A673 (cell line): ENCODE data around the gene NMT1. TPM values are rescaled to one million over a fixed set of nuclear protein-coding genes. Genes with fewer than 3 reads are reported as not detected.

Experiments
- BruUV-seq: library from RNA; stranded (reverse); fragments of 400-500 nt; replicated peaks from 2 replicates; lab custom pipeline; 2021; lab: Mats Ljungman, UMichigan
- CTCF ChIA-PET: fragments of 300-600 bp; sonication (Branson Sonifier 250); formaldehyde crosslinking; loops from one replicate; lab custom pipeline; 2022; ENCODE audit warnings: antibody characterized with exemption; lab: Charles Lee
- POLR2A ChIA-PET: fragments of 300-600 bp; sonication (Branson Sonifier 250); formaldehyde crosslinking; loops from one replicate; lab custom pipeline; 2022; ENCODE audit warnings: antibody characterized with exemption; ENCODE audit not compliant: low non-redundant PET; lab: Charles Lee
- DNase-seq: peaks from one replicate; pipeline ENCODE4 v3.0.0-alpha.2; 2015; ENCODE audit warnings: low spot score
- H3K27ac ChIP-seq: fragments of 200-600 bp; sonication (generic); 2 replicates; pipeline ENCODE4 v1.5.1; 2016; ENCODE audit warnings: mixed run types, low read depth, mild to moderate bottlenecking, mixed read lengths, antibody characterized with exemption, low read length; ENCODE audit not compliant: poor library complexity, severe bottlenecking
- H3K27me3 ChIP-seq: fragments of 200-600 bp; sonication (generic); replicated peaks from 2 replicates; pipeline ENCODE4 v1.6.1; 2017; ENCODE audit warnings: mixed run types, low read depth, mild to moderate bottlenecking, mixed read lengths, antibody characterized with exemption, low read length; ENCODE audit not compliant: insufficient read depth, poor library complexity
- H3K36me3 ChIP-seq: fragments of 200-600 bp; sonication (generic); 2 replicates; pipeline ENCODE4 v1.6.1; 2016; ENCODE audit warnings: mixed run types, mild to moderate bottlenecking, mixed read lengths, antibody characterized with exemption, low read length; ENCODE audit not compliant: insufficient read depth, poor library complexity, severe bottlenecking
- H3K4me1 ChIP-seq: fragments of 200-600 bp; sonication (generic); 2 replicates; pipeline ENCODE4 v1.6.1; 2017; ENCODE audit warnings: mixed run types, mild to moderate bottlenecking, mixed read lengths, antibody characterized with exemption, low read length; ENCODE audit not compliant: insufficient read depth, poor library complexity, severe bottlenecking
- H3K4me3 ChIP-seq: fragments of 200-600 bp; sonication (generic); 2 replicates; pipeline ENCODE4 v1.5.1; 2016; ENCODE audit warnings: low read depth, mixed run types, mild to moderate bottlenecking, mixed read lengths, low read length; ENCODE audit not compliant: poor library complexity, severe bottlenecking
- H3K9me3 ChIP-seq: fragments of 200-600 bp; sonication (generic); 2 replicates; pipeline ENCODE4 v1.6.1; 2016; ENCODE audit warnings: mixed run types, low read depth, mild to moderate bottlenecking, mixed read lengths, antibody characterized with exemption, low read length; ENCODE audit not compliant: poor library complexity, severe bottlenecking
- EZH2 ChIP-seq: fragments of 200-600 bp; sonication (generic); IDR thresholded peaks from 2 replicates; pipeline ENCODE4 v1.6.1; 2017; ENCODE audit warnings: borderline replicate concordance, low read depth, mild to moderate bottlenecking, mixed read lengths, antibody characterized with exemption, low read length; ENCODE audit not compliant: poor library complexity, severe bottlenecking
- intact Hi-C: fragments of 100-400 bp; cut with micrococcal nuclease; formaldehyde crosslinking; loops from one replicate; pipeline ENCODE4 v1.10.0; 2022; ENCODE audit not compliant: unreplicated experiment
- total RNA-seq: library from RNA; stranded (reverse); gene quantifications from 2 replicates; pipeline ENCODE4 v1.2.3, GENCODE V29; 2021
- TF ChIP-seq, protein P1 (sequence below): fragments of 300-800, 200-600 bp; sonication (generic); conservative IDR thresholded peaks from 2 replicates; pipeline ENCODE4 v1.5.1; 2017; ENCODE audit warnings: low read depth, mild to moderate bottlenecking, antibody characterized with exemption, low read length, moderate library complexity, mixed read lengths

The NMT1 gene
- total RNA-seq, 1 experiment from 2014 or later: 108 TPM

DNA sequence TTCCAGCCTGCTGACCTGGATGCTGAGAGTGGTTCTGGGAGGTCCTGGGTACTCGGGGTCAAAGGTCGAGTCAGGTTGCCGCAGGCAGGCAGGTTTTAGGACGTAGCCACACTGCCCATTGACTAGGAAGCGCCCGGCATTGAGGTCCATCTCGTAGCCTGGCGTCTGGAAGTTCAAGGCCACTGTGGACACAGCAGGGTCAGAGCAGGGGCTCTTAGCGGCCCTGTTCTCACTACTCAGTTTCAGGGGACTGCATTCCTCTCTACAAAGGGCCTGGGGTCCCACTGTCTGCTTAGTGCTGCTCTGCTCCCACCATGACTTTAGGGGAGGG is 52.3 kb downstream of the NMT1 start:
- no TSS peak for BruUV-seq
- intact Hi-C loops: no loop called here
- POLR2A ChIA-PET: no interaction called here

DNA sequence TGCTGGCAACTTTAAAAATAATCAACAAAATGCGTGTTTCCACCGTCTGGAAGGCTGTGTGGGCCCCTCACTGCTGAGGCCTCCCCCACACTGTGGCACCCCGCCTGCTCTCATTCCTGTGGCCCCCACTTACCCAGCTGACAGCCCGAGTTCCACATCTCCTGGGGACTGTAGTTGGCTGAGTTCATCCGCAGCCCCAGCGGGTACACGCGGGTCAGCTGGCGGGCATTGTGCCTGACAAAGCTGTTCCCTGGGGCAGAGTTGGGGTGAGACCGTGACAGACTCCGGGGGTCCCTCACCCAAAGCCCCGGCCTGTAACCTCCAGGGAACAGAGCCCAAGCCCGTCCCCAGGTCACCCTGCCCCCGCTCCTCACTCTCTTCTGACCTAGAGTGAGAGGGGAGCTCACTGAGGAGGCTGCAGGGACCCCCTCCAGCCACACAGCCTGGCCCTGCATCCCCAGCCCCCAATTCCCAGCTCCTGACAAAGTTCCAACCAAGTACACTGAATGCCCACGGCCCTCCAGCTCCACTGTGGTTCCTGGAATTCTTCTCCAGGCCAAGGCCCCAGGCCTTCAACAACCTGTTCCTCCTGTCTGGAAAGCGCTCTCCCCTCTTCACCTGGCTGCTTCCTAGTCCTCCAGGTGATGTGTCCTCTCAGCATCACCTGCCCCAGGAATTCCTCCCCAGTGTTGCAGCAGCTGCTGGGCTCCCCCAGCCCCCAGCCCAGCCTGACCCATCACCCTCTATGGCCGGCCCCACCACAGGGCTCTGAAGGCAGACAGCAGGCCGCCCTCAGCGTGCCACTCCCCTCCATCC is 53.2 kb downstream of the NMT1 start:
- no peak overlapping the region for H3K27ac ChIP-seq
- CTCF ChIA-PET: no interaction called here
- no peak for TF ChIP-seq EZH2
- TF ChIP-seq, protein P1, sequence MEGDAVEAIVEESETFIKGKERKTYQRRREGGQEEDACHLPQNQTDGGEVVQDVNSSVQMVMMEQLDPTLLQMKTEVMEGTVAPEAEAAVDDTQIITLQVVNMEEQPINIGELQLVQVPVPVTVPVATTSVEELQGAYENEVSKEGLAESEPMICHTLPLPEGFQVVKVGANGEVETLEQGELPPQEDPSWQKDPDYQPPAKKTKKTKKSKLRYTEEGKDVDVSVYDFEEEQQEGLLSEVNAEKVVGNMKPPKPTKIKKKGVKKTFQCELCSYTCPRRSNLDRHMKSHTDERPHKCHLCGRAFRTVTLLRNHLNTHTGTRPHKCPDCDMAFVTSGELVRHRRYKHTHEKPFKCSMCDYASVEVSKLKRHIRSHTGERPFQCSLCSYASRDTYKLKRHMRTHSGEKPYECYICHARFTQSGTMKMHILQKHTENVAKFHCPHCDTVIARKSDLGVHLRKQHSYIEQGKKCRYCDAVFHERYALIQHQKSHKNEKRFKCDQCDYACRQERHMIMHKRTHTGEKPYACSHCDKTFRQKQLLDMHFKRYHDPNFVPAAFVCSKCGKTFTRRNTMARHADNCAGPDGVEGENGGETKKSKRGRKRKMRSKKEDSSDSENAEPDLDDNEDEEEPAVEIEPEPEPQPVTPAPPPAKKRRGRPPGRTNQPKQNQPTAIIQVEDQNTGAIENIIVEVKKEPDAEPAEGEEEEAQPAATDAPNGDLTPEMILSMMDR: no peak
- no TSS peak for BruUV-seq
- no peaks in the 10 kb centered on the region for H3K4me1 ChIP-seq
- H3K9me3 ChIP-seq: no peaks in the 10 kb centered on the region
- intact Hi-C loops: no loop called here
- no peak for DNase-seq
- H3K36me3 ChIP-seq: no peaks in the 10 kb centered on the region
- H3K27me3 ChIP-seq: no peaks in the 10 kb centered on the region
- POLR2A ChIA-PET: no interaction called here
- H3K4me3 ChIP-seq: no peak overlapping the region

More for the DNA sequence above, 52.3 kb downstream of the NMT1 start:
- DNase-seq: no peak
- H3K27ac ChIP-seq: no peak overlapping the region
- TF ChIP-seq EZH2: no peak
- TF ChIP-seq, protein P1: no peak
- no peak overlapping the region for H3K4me3 ChIP-seq
- no peaks in the 10 kb centered on the region for H3K4me1 ChIP-seq
- no peaks in the 10 kb centered on the region for H3K27me3 ChIP-seq
- CTCF ChIA-PET: no interaction called here
- no peaks in the 10 kb centered on the region for H3K36me3 ChIP-seq
- H3K9me3 ChIP-seq: no peaks in the 10 kb centered on the region

DNA sequence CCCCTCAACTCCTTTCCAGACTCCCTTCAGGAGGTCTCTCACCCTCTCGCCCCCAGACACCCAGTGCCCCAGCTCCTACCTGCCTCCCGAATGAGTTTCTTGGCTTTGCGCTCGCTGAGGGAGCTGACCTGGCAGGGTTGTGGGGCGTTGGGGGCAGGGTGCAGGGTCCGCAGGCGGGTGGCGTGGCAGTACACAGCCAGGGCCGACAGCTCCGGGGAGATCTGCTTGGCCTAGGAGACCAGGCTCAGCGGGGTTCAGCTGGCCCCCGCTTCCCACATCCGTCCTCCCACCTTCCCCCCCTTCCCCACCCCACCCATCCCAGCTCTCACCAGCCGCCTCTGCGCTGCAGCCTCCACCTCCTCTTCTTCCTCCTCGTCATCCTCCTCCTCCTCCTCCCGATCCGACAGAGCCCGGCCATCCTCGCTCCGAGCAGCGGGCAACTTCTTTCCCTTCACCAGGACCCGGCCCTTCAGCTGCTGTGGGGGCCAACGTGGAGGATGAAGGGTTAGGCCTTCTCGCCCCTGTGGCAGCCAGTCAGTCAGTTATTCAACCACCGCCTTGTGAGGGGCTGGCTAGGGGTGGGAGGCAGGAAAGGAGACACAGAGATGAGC is 54.0 kb downstream of the NMT1 start:
- H3K4me1 ChIP-seq: no peaks in the 10 kb centered on the region
- no peaks in the 10 kb centered on the region for H3K9me3 ChIP-seq
- H3K27ac ChIP-seq: no peak overlapping the region
- POLR2A ChIA-PET: no interaction called here
- H3K4me3 ChIP-seq: no peak overlapping the region
- H3K36me3 ChIP-seq: no peaks in the 10 kb centered on the region
- intact Hi-C loops: no loop called here
- no peak for TF ChIP-seq EZH2
- TF ChIP-seq, protein P1: no peak
- DNase-seq: no peak
- BruUV-seq: no TSS peak
- CTCF ChIA-PET: no interaction called here
- H3K27me3 ChIP-seq: no peaks in the 10 kb centered on the region
